Measurements from ENCODE around the gene PXDC1. TPM values are rescaled to one million over a fixed set of nuclear protein-coding genes. Genes with fewer than 3 reads are reported as not detected.
"Not testable (repeated sequence)": the region's sequence is repeated elsewhere in the genome, so short reads cannot be mapped to it uniquely, and the experiment has no call there.

Gene PXDC1
- total RNA-seq, 1 experiment from 2014 or later = 10.9 TPM

- no peak for DNase-seq (ENCODE audit: extremely low read depth, low read depth)
These were observed 63.7 kb downstream of the PXDC1 start for GRCh38 chr6:3687847-3688246.

GRCh38 chr6:3683331-3683730 lies 68.2 kb downstream of the PXDC1 start:
- no peak for DNase-seq (ENCODE audit: extremely low read depth, low read depth)

- no peak for DNase-seq (ENCODE audit: extremely low read depth, low read depth)
These were observed 72.6 kb downstream of the PXDC1 start for GRCh38 chr6:3678946-3679345.

- not testable (repeated sequence) for DNase-seq (ENCODE audit: extremely low read depth, low read depth)
These were observed 73.8 kb downstream of the PXDC1 start for GRCh38 chr6:3677751-3678150.

- not testable (repeated sequence) for DNase-seq (ENCODE audit: extremely low read depth, low read depth)
These were observed 74.2 kb downstream of the PXDC1 start for GRCh38 chr6:3677351-3677750.

Small RNAs within 50 kb of the gene (small RNA-seq; reads per million reads assigned to genes)
- 0 reads per million in 2 experiments for gene AL033523.1

Other genes with a start within 250 kb of the PXDC1 start
- 0.92 and 1.4 TPM in 2 replicates for gene FAM50B, start 97.7 kb upstream of the PXDC1 start, total RNA-seq (2014; rRNA removed; shearing (Covaris generic))

Measured in NCI-H460 (cell line).